H9 (cell line): Measurements from ENCODE around the gene LMAN1. TPM values are rescaled to one million over a fixed set of nuclear protein-coding genes. Genes with fewer than 3 reads are reported as not detected.
A peak's percentile ranks its signal among the peaks of the same experiment; 100 is the strongest.

Experiments
- DNase-seq: peaks from one replicate; pipeline ENCODE4 v3.0.0-alpha.2; 2017
- H2AFZ ChIP-seq: one replicate; pipeline ENCODE4 v1.6.1; 2013; ENCODE audit warnings: mild to moderate bottlenecking, low read length, control low read depth, moderate library complexity
- H2AK5ac ChIP-seq: 2 replicates; pipeline ENCODE4 v1.6.1; 2013; ENCODE audit warnings: low read length, control low read depth, mixed read lengths; ENCODE audit not compliant: insufficient read length
- H2BK120ac ChIP-seq: one replicate; pipeline ENCODE4 v1.6.1; 2013; ENCODE audit warnings: low read depth, mild to moderate bottlenecking, low read length, control low read depth, inconsistent platforms; ENCODE audit not compliant: poor library complexity, severe bottlenecking
- H2BK12ac ChIP-seq: 2 replicates; pipeline ENCODE4 v1.6.1; 2013; ENCODE audit warnings: low read length, control low read depth, mixed read lengths, low read depth; ENCODE audit not compliant: insufficient read length
- H2BK15ac ChIP-seq: 2 replicates; pipeline ENCODE4 v1.6.1; 2013; ENCODE audit warnings: low read depth, low read length, control low read depth
- H2BK20ac ChIP-seq: one replicate; pipeline ENCODE4 v1.6.1; 2013; ENCODE audit warnings: low read depth, mild to moderate bottlenecking, low read length, control low read depth, inconsistent platforms; ENCODE audit not compliant: poor library complexity, severe bottlenecking
- H2BK5ac ChIP-seq: 2 replicates; pipeline ENCODE4 v1.6.1; 2013; ENCODE audit warnings: low read length, control low read depth, mixed read lengths; ENCODE audit not compliant: insufficient read length
- H3K14ac ChIP-seq: 2 replicates; pipeline ENCODE4 v1.6.1; 2013; ENCODE audit warnings: low read length, control low read depth; ENCODE audit not compliant: insufficient read depth
- H3K18ac ChIP-seq: 2 replicates; pipeline ENCODE4 v1.6.1; 2013; ENCODE audit warnings: low read depth, mild to moderate bottlenecking, mixed read lengths, low read length, control low read depth; ENCODE audit not compliant: insufficient read length
- H3K23ac ChIP-seq: 2 replicates; pipeline ENCODE4 v1.6.1; 2013; ENCODE audit warnings: low read length, control low read depth, mixed read lengths, low read depth; ENCODE audit not compliant: insufficient read length
- H3K23me2 ChIP-seq: 2 replicates; pipeline ENCODE4 v1.6.1; 2013; ENCODE audit warnings: low read depth, mild to moderate bottlenecking, mixed read lengths, low read length, control low read depth; ENCODE audit not compliant: insufficient read length, poor library complexity, severe bottlenecking
- H3K27ac ChIP-seq: 2 replicates; pipeline ENCODE4 v1.5.1; 2013; ENCODE audit warnings: low read length, control low read depth, mixed read lengths, low read depth; ENCODE audit not compliant: insufficient read length
- H3K27me3 ChIP-seq: 2 replicates; pipeline ENCODE4 v1.6.1; 2013; ENCODE audit warnings: low read length, control low read depth, inconsistent platforms; ENCODE audit not compliant: insufficient read depth
- H3K4ac ChIP-seq: 2 replicates; pipeline ENCODE4 v1.6.1; 2013; ENCODE audit warnings: low read depth, mild to moderate bottlenecking, control low read depth, inconsistent platforms, low read length, moderate library complexity
- H3K4me1 ChIP-seq: 2 replicates; pipeline ENCODE4 v1.6.1; 2013; ENCODE audit warnings: low read length, control low read depth, inconsistent platforms; ENCODE audit not compliant: insufficient read depth
- H3K4me2 ChIP-seq: 2 replicates; pipeline ENCODE4 v1.6.1; 2013; ENCODE audit warnings: low read length, control low read depth, mixed read lengths; ENCODE audit not compliant: insufficient read length, insufficient read depth
- H3K56ac ChIP-seq: 2 replicates; pipeline ENCODE4 v1.6.1; 2013; ENCODE audit warnings: low read depth, mild to moderate bottlenecking, mixed read lengths, low read length, control low read depth; ENCODE audit not compliant: insufficient read length
- H3K79me1 ChIP-seq: 2 replicates; pipeline ENCODE4 v1.6.1; 2013; ENCODE audit warnings: low read depth, mild to moderate bottlenecking, moderate library complexity, low read length, control low read depth, inconsistent platforms; ENCODE audit not compliant: insufficient read depth, poor library complexity, severe bottlenecking
- H3K79me2 ChIP-seq: 2 replicates; pipeline ENCODE4 v1.6.1; 2013; ENCODE audit warnings: low read length, control low read depth, inconsistent platforms; ENCODE audit not compliant: insufficient read depth
- H3K9ac ChIP-seq: 2 replicates; pipeline ENCODE4 v1.6.1; 2013; ENCODE audit warnings: low read length, control low read depth, mixed read lengths; ENCODE audit not compliant: insufficient read length; ENCODE audit errors: extremely low read depth
- H3K9me3 ChIP-seq: one replicate; pipeline ENCODE4 v1.6.1; 2013; ENCODE audit warnings: low read depth, low read length, inconsistent platforms; ENCODE audit not compliant: control insufficient read depth
- H3T11ph ChIP-seq: one replicate; pipeline ENCODE4 v1.6.1; 2013; ENCODE audit warnings: mild to moderate bottlenecking, low read length, control low read depth, inconsistent platforms
- H4K20me1 ChIP-seq: one replicate; pipeline ENCODE4 v1.6.1; 2013; ENCODE audit not compliant: control insufficient read depth, insufficient read length, insufficient read depth
- H4K5ac ChIP-seq: 2 replicates; pipeline ENCODE4 v1.6.1; 2013; ENCODE audit warnings: low read depth, mild to moderate bottlenecking, mixed read lengths, low read length, control low read depth; ENCODE audit not compliant: insufficient read length
- H4K8ac ChIP-seq: replicated peaks from 2 replicates; pipeline ENCODE4 v1.6.1; 2013; ENCODE audit warnings: low read length, control low read depth, mixed read lengths, low read depth; ENCODE audit not compliant: insufficient read length
- H4K91ac ChIP-seq: 2 replicates; pipeline ENCODE4 v1.6.1; 2013; ENCODE audit warnings: low read depth, mild to moderate bottlenecking, moderate library complexity, mixed read lengths, low read length, control low read depth; ENCODE audit not compliant: insufficient read length
- H3K27ac Mint-ChIP-seq, 3 experiments: 2 replicates in 2 of 3; 3 replicates in 1 of 3; pipeline ENCODE4 v1.8.0; 2020 to 2021; ENCODE audit warnings: mixed read lengths in 3 of 3, mild to moderate bottlenecking in 1 of 3, moderate library complexity in 1 of 3
- H3K27me3 Mint-ChIP-seq: 2 replicates; pipeline ENCODE4 v1.8.0; 2021; ENCODE audit warnings: low read depth, mild to moderate bottlenecking, moderate library complexity, mixed read lengths
- H3K36me3 Mint-ChIP-seq, 3 experiments: 2 replicates in 2 of 3; 3 replicates in 1 of 3; pipeline ENCODE4 v1.8.0; 2020 to 2021; ENCODE audit warnings: low read depth in 3 of 3, mixed read lengths in 3 of 3; ENCODE audit not compliant: insufficient read depth in 1 of 3
- H3K4me1 Mint-ChIP-seq, 2 experiments: 2 replicates each; pipeline ENCODE4 v1.8.0; 2020; ENCODE audit warnings: mixed read lengths in 2 of 2
- H3K4me3 Mint-ChIP-seq, 2 experiments: 2 replicates in 1 of 2; 3 replicates in 1 of 2; pipeline ENCODE4 v1.8.0; 2020 to 2021; ENCODE audit warnings: mild to moderate bottlenecking in 2 of 2, mixed read lengths in 2 of 2, moderate library complexity in 1 of 2
- H3K9me3 Mint-ChIP-seq, 2 experiments: 2 replicates in 1 of 2; 3 replicates in 1 of 2; pipeline ENCODE4 v1.8.0; 2020; ENCODE audit warnings: mild to moderate bottlenecking in 2 of 2, mixed read lengths in 2 of 2, moderate library complexity in 1 of 2
- CTCF ChIP-seq: fragments of 200-600 bp; sonication (generic); conservative IDR thresholded peaks from 3 replicates; pipeline ENCODE4 v1.8.0; 2021; ENCODE audit warnings: antibody characterized with exemption, mild to moderate bottlenecking
- WGBS: extraction: QIAGEN DNeasy Blood & Tissue Kit; methylation state at CpG from one replicate; pipeline ENCODE4 v1.1.7; 2013; ENCODE audit warnings: missing lambda C conversion rate, low lambda C conversion rate, mixed read lengths; ENCODE audit not compliant: insufficient read length; ENCODE audit errors: extremely low coverage; 5-methylcytosine and 5-hydroxymethylcytosine counted together
- total RNA-seq: library from RNA; stranded (reverse); gene quantifications from 2 replicates; pipeline ENCODE4 v1.2.1, GENCODE V29; 2021

LMAN1 gene
- total RNA-seq, 1 experiment from 2014 or later = 63.6 TPM

GRCh38 chr18:59308248-59308937 is 50.7 kb downstream of the LMAN1 start:
- Histone ChIP-seq H2BK5ac (no peak overlapping the region), H3K4ac (no peak overlapping the region), H3K23me2 (no peaks in the 10 kb centered on the region), H3K79me1 (no peaks in the 10 kb centered on the region), H4K20me1 (no peaks in the 10 kb centered on the region), H4K8ac (no peak overlapping the region), H3K9me3 (no peaks in the 10 kb centered on the region), H4K5ac (no peak overlapping the region), H4K91ac (no peak overlapping the region), H3K18ac (no peak overlapping the region), H3K14ac (no peak overlapping the region), H2AK5ac (no peak overlapping the region), H3K79me2 (no peaks in the 10 kb centered on the region), H3T11ph (no peak overlapping the region), H3K4me1 (no peaks in the 10 kb centered on the region), H2BK20ac (no peak overlapping the region), H2BK15ac (no peak overlapping the region), H2BK12ac (no peak overlapping the region), H3K56ac (no peak overlapping the region), H2BK120ac (no peak overlapping the region), H3K27ac (no peak overlapping the region), H3K23ac (no peak overlapping the region), H2AFZ (no peak overlapping the region), H3K9ac (no peak overlapping the region), H3K4me2 (peak overlapping the region; percentile 38), H3K27me3 (no peaks in the 10 kb centered on the region)
- Mint-ChIP-seq H3K27me3 (peaks cover 70% of the 10 kb centered on the region), H3K9me3 (no peaks in the 10 kb centered on the region), H3K4me3 (peak overlapping the region; percentile 31 to 56; a peak in 3 of 5 replicates), H3K4me1 (peaks cover 0 to 3% of the 10 kb centered on the region in 2 experiments; a peak in 1 of 4 replicates), H3K36me3 (no peaks in the 10 kb centered on the region), H3K27ac (no peak overlapping the region)
- peak; percentile 76 for DNase-seq
- TF ChIP-seq CTCF = peak; percentile 88
- WGBS = no CpG with 5 or more reads among the region's 46 CpGs
